ENCODE data around the gene CLRN2. TPM values are rescaled to one million over a fixed set of nuclear protein-coding genes. Genes with fewer than 3 reads are reported as not detected.

The CLRN2 gene
- total and polyA plus RNA-seq, 2 of the 4 experiments (the other 2 are of a cell fraction) = not detected

- ChIA-PET CTCF (no interaction called here), POLR2A (ENCODE audit: unreplicated experiment) (no interaction called here)
- Histone ChIP-seq H4K8ac (ENCODE audit: low read depth in 2 of 2, low read length in 2 of 2) (no peak overlapping the region), H3K9ac (ENCODE audit: low read depth, low read length) (no peak overlapping the region), H3K23ac (ENCODE audit: low read depth, low read length) (no peak overlapping the region), H3K9me3 (ENCODE audit: control insufficient read depth, insufficient read depth, low read length) (no peaks in the 10 kb centered on the region), H3K4me3 (ENCODE audit: insufficient read depth, low read depth, low read length) (no peak overlapping the region), H2BK15ac (ENCODE audit: low read depth, low read length) (no peak overlapping the region), H2AK5ac (ENCODE audit: low read depth, low read length) (no peak overlapping the region), H3K14ac (replicated peaks; ENCODE audit: low read depth, low read length) (no peak overlapping the region), H2BK120ac (ENCODE audit: low read depth, low read length) (no peak overlapping the region), H2BK20ac (ENCODE audit: low read depth, low read length) (no peak overlapping the region), H3K27ac (ENCODE audit: insufficient read depth, low read length) (no peak overlapping the region), H3K36me3 (ENCODE audit: control insufficient read depth, insufficient read depth, low read length) (no peaks in the 10 kb centered on the region), H2AK9ac (replicated peaks; ENCODE audit: low read depth, low read length, poor library complexity) (no peak overlapping the region), H2BK5ac (ENCODE audit: low read depth, low read length, poor library complexity, severe bottlenecking) (no peak overlapping the region), H3K4ac (ENCODE audit: low read depth, low read length) (no peak overlapping the region), H3K9me1 (ENCODE audit: insufficient read depth, low read length) (no peaks in the 10 kb centered on the region), H3K4me1 (ENCODE audit: control insufficient read depth, insufficient read depth, low read length) (peaks cover 2% of the 10 kb centered on the region; the same call in 1 of the 2 replicates), H3K4me2 (ENCODE audit: low read depth, low read length) (no peak overlapping the region), H3K79me1 (ENCODE audit: low read depth in 1 of 2, low read length in 2 of 2) (peaks cover 7 to 9% of the 10 kb centered on the region in 2 experiments; a peak in 2 of 4 replicates), H4K5ac (ENCODE audit: low read depth, low read length) (no peak overlapping the region), H3K56ac (ENCODE audit: extremely low read depth, insufficient read depth, low read length) (no peak overlapping the region), H4K91ac (ENCODE audit: insufficient read depth, low read depth, low read length) (no peak overlapping the region), H3K18ac (ENCODE audit: low read depth, low read length) (no peak overlapping the region), H4K20me1 (ENCODE audit: insufficient read depth, low read length) (no peaks in the 10 kb centered on the region), H2AFZ (replicated peaks; ENCODE audit: low read length, poor library complexity) (no peak overlapping the region), H3K27me3 (ENCODE audit: control insufficient read depth, insufficient read depth, low read length) (peaks cover 29% of the 10 kb centered on the region)
- ATAC-seq (ENCODE audit: low read depth) (no peak), DNase-seq (no peak)
- whole genome bisulfite sequencing, 2 experiments (ENCODE audit: extremely low coverage in 2 of 2, insufficient read length in 1 of 2) = 90% methylated on average over 4 of the region's 14 CpGs; no CpG with 5 or more reads in 1 of the 2 experiments
- in situ Hi-C loops (cut with MboI; ENCODE audit: low sequenced_read_pairs) = no loop called here
- dilution Hi-C loops (cut with HindIII; ENCODE audit: low sequenced_read_pairs, unreplicated experiment) = no loop called here
- intact Hi-C loops (cut with micrococcal nuclease) = no loop called here
- BruUV-seq (replicated peaks) = no TSS peak
- TF ChIP-seq MAZ (IDR thresholded peaks at IDR 0.05; ENCODE audit: borderline replicate concordance, low read depth, low read length) (no peak), RAD21 (IDR thresholded peaks at IDR 0.05; ENCODE audit: low read length) (no peak), RFX5 (IDR thresholded peaks at IDR 0.05; ENCODE audit: low read depth, low read length) (no peak), MXI1 (IDR thresholded peaks at IDR 0.05; ENCODE audit: borderline replicate concordance, low read depth, low read length) (no peak), RCOR1 (IDR thresholded peaks at IDR 0.05; ENCODE audit: insufficient replicate concordance, low read length) (no peak), CEBPB (IDR thresholded peaks at IDR 0.05; ENCODE audit: low read depth, low read length) (no peak), CHD1 (IDR thresholded peaks at IDR 0.05; ENCODE audit: low read depth, low read length) (no peak), MAFK (IDR thresholded peaks at IDR 0.05; ENCODE audit: low read depth, low read length) (no peak), NFE2L2 (IDR thresholded peaks at IDR 0.05; ENCODE audit: low read depth, low read length) (no peak), CTCF (conservative IDR thresholded peaks at IDR 0.05; ENCODE audit: low read depth, low read length) (no peak), FOS (IDR thresholded peaks at IDR 0.05; ENCODE audit: low read depth, low read length) (no peak), SMC3 (IDR thresholded peaks at IDR 0.05; ENCODE audit: low read depth, low read length) (no peak), ELK1 (IDR thresholded peaks at IDR 0.05; ENCODE audit: borderline replicate concordance, low read depth, low read length) (no peak)
- TF ChIP-seq, protein P1, sequence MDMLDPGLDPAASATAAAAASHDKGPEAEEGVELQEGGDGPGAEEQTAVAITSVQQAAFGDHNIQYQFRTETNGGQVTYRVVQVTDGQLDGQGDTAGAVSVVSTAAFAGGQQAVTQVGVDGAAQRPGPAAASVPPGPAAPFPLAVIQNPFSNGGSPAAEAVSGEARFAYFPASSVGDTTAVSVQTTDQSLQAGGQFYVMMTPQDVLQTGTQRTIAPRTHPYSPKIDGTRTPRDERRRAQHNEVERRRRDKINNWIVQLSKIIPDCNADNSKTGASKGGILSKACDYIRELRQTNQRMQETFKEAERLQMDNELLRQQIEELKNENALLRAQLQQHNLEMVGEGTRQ (IDR thresholded peaks at IDR 0.05; ENCODE audit: low read depth, low read length) = no peak
Measured at GRCh38 chr4:17515445-17516407, 761 bp downstream of the CLRN2 start.
